Lower leg skin (tissue), 3 donors: ENCODE measurements around the gene ZSCAN5A.

Source experiments
- POLR2A ChIP-seq, 2 donors: fragments of 450-650 bp; IDR thresholded peaks; one replicate each; pipeline ENCODE4 v1.6.1; 2016 to 2017; ENCODE audit warnings: antibody characterized with exemption in 2 of 2, mild to moderate bottlenecking in 1 of 2, moderate library complexity in 1 of 2
- TF ChIP-seq, protein P1 (sequence below), 3 donors: fragments of 450-650 bp; IDR thresholded peaks; one replicate each; pipeline ENCODE4 v1.5.1; 2016; ENCODE audit warnings: antibody characterized with exemption in 3 of 3, mild to moderate bottlenecking in 3 of 3, moderate library complexity in 2 of 3

DNA sequence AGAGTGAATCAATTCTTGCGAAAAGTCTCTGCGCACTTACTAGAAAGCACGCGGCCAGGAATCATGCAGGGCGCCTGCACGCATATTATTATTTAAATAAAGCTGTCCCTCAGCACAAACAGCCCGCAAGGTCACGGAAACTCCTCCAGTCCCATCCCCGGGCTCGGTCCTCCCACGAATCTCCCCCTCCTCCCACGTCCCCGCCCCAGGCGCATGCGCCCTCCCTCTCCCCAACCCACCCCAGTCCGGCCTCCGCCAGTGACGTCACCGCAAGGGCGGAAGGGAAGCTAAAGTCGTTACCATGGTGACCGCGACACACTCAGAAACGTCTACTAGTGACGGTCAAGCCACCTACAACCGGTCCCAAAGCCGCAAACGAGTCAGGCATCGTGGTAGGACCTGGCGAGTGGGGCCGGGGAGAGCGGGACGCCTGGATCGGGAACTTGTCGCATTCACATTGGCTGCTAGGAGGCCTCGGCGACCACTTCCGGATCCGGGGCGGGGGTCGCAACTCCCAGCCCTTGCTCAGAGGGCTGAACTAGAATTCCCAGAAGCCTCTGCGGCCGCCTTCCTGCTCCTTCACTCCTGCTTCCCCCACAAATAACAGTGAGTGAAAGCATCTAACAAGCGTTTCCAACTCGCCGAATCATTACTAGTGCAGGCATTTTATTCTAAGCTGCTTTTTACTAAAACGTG lies at the start of gene ZSCAN5A:
- TF ChIP-seq, protein P1, sequence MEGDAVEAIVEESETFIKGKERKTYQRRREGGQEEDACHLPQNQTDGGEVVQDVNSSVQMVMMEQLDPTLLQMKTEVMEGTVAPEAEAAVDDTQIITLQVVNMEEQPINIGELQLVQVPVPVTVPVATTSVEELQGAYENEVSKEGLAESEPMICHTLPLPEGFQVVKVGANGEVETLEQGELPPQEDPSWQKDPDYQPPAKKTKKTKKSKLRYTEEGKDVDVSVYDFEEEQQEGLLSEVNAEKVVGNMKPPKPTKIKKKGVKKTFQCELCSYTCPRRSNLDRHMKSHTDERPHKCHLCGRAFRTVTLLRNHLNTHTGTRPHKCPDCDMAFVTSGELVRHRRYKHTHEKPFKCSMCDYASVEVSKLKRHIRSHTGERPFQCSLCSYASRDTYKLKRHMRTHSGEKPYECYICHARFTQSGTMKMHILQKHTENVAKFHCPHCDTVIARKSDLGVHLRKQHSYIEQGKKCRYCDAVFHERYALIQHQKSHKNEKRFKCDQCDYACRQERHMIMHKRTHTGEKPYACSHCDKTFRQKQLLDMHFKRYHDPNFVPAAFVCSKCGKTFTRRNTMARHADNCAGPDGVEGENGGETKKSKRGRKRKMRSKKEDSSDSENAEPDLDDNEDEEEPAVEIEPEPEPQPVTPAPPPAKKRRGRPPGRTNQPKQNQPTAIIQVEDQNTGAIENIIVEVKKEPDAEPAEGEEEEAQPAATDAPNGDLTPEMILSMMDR (IDR thresholded peaks at IDR 0.05), result no peak
- TF ChIP-seq POLR2A (IDR thresholded peaks at IDR 0.05), result no peak
